Umbilical cord (tissue), 2 donors: ENCODE data around the gene ELMO1. TPM values are rescaled to one million over a fixed set of nuclear protein-coding genes. Genes with fewer than 3 reads are reported as not detected.

Source experiments
- DNase-seq: peaks from one replicate; pipeline ENCODE4 v3.0.0-alpha.2; 2015; ENCODE audit warnings: low spot score
- total RNA-seq: library from RNA; depleted of rRNA; stranded (reverse); fragments of >200 nt; gene quantifications from one replicate; pipeline ENCODE4 v1.2.3, GENCODE V29; 2014; ENCODE audit warnings: low replicate concordance; ENCODE audit not compliant: insufficient read depth

The ELMO1 gene
- total RNA-seq, 1 donor from 2014 or later, result 69.6 TPM

DNA sequence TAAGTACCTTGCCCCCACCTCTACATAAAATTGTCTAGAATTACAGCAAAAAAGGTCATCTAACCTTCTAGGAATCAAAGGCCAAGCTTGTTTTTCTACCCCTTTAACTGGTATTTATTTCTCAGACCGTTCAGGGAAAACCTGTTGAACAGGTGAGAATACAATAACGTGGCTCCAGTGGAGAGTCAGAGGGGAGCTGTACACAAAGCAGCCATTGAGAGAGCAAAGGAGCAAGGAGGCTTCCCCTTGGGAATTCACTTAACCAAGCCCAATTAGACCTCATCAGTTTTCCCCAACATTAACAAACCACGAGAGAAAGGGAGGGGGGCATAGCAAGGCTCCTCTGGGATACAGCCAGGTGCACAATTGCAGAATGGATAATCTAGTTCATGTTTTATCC lies 101.9 kb downstream of the ELMO1 start:
- no peak for DNase-seq

DNA sequence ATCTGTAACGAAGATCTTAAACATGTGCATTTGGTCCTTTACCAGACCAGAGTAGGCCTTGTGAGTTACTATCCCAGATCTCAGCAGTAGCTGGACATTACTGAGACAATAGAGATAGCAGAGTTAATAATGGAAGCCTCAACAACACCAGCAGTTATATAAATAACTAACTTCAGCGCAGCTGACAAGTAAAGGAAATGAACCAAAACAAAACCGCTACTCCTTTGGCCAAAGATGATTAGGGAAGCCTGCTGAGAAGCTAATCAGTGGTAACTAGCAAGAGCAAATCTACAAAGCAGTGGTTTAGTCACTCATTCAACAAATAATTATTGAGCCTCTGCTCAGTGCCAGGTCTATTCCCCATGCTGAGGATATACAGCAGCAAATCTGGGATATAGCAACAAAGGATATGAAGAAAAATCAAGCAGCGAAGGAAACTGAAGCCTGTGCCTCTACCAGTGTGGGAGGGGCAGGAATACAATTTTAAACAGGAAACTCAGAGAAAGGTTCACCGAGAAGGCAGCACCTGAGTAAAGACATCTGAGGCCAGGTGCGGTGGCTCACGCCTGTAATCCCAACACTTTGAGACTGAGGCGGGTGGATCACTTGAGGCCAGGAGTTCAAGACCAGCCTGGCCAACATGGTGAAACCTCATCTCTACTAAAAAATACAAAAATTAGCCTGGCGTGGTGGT lies 103.6 kb downstream of the ELMO1 start:
- DNase-seq, result no peak

- peak; percentile 21 for DNase-seq
These were observed 105.8 kb downstream of the ELMO1 start for GRCh38 chr7:37342688-37343471.

DNA sequence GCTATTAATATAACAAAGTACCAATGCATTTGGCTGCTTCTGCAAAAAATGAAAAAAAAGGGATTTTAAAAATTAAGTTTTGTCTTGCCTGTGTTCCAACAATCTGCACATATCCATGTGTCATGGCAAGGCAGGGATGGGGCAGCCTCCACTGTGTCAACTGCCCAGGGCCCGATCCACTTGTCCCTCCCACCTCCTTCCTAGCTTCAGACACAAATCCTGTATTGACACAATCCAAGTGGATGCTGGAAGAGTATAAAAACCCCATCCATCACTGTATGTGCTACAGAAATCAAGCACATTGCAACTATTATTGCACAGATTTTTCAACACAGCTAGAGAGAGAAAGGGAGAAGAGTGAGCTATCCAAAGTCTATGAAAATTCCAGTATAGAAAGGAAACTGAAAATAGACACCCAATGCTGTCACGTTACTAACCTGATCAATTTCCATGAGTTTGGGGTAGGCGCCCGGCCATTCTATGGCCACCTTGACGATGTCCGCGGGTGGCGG lies 106.4 kb downstream of the ELMO1 start:
- DNase-seq, result no peak

DNA sequence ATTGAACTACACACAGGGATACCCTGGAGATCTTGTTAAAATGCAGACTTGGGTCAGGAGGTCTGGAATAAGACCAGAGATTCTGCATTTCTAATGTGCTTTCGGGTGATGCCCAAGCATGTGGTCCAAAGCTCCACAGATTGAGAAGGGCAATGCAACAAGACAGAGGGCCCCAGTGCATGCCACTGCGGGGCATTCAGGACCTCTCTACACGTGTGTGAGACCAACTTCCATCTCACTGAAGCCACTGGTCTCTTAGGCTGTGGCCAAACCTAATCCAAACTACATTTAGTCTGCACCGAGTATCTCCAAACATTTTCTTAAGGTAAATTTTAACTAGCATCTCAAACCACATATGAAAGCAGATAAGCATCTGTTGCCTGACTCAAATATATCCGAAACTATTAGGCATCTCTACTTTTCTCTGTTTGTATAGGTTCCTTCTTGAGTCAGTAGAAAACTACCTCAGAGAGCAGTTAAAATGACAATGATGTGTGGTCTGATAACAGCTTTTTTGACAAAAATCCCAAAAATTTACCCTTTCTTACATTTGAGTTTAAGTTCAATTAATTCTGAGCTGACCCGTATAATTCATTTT lies 107.5 kb downstream of the ELMO1 start:
- no peak for DNase-seq

GRCh38 chr7:37338966-37339365 lies 109.7 kb downstream of the ELMO1 start:
- peak; percentile 82 for DNase-seq

- no peak for DNase-seq
These were observed 111.1 kb downstream of the ELMO1 start for GRCh38 chr7:37337522-37337921.

GRCh38 chr7:37336259-37336658 lies 112.4 kb downstream of the ELMO1 start:
- DNase-seq, result no peak

- DNase-seq, result no peak
These were observed 115.6 kb downstream of the ELMO1 start for GRCh38 chr7:37333075-37333474.

GRCh38 chr7:37332243-37333016 lies 116.2 kb downstream of the ELMO1 start:
- no peak for DNase-seq

GRCh38 chr7:37330775-37331174 lies 117.9 kb downstream of the ELMO1 start:
- DNase-seq, result no peak

- no peak for DNase-seq
These were observed 118.7 kb downstream of the ELMO1 start for GRCh38 chr7:37329940-37330339.

DNA sequence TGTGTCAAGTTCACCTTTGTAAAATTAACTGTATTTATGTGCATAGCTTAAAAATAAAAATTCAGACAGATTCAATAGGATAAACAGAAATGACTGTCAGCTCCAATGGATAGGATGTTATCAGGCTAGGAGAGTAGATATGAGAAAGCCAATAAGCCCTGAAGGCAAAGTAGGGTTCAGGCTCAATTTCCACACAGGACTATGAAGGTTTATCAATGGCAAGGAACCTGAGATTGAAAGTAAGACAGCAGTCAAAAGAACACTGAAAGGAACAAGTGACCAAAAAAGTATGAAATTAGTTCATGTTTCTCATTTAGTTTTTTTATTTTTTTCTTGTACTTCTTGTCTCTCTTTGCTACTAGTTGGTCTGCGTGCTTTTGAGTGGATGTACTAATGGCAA lies 121.4 kb downstream of the ELMO1 start:
- DNase-seq, result no peak

DNA sequence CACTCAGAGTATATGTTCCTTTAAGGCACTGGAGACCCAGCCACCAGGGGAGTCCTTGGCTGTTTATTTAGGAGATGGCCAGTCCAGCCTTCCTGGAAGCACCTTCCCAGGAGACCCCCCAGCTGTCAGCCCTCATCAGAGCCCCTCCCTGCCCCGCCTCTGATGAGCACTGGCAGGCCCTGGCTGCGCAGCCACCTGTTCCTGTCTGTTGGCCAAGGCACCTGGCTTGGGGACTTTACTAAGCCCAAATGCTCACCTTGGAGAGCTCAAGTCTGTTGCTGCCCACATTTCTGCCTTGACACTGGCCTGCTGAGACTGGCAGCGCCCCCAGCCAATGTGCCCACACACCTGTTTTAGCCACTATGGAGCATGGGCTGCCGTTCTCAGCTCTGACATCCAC lies 124.7 kb downstream of the ELMO1 start:
- DNase-seq, result no peak

GRCh38 chr7:37322831-37323230 lies 125.8 kb downstream of the ELMO1 start:
- DNase-seq, result no peak

GRCh38 chr7:37320848-37321468 lies 127.7 kb downstream of the ELMO1 start:
- DNase-seq, result no peak

DNA sequence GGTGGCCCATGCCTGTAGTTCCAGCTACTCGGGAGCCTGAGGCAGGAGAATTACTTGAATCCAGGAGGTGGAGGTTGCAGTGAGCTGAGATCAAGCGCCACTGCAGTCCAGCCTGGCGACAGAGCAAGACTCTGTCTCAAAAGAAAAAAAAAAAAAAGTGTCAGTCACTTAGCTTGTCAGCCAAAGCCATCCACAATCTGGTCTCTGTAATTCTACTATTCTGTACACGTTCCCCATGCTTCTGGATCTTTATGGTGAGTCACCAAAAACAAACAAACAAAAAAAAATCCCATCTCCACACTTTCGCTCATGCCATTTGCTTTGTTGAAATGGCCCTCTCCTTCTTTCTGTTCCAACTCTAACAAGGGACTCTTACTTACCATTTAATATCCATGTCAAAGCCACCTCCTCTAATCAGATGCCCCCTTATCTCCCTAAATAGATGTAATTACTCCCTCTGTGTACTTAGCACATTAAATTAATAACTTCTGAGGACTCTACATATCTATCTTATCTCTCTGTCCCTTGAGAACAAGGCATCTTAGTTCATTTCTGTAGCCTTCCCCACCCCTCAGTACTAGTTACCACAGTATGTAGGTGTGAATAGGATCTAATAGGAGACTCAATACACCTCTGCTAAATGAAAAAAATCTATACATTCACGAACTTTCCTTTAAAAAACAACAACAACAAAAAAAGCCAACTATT lies 128.4 kb downstream of the ELMO1 start:
- no peak for DNase-seq

DNA sequence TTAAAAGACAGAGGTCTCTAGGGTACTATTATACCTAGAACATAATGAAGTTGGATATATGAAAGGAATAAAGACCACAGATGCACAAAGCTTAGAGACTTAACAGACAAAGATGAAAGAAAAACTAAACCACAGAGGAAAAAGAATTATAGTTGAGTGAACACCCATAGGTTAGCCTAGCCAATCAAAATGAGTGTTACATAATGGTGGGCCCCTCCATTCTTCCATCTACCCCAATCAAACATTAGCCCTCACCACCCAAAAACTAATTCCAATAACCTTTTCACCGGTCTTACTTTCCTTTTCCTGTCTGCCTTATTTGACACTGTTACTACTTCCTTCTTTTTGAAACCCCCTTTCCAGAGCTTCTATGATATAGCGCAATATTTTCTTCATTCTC lies 130.1 kb downstream of the ELMO1 start:
- DNase-seq, result no peak

DNA sequence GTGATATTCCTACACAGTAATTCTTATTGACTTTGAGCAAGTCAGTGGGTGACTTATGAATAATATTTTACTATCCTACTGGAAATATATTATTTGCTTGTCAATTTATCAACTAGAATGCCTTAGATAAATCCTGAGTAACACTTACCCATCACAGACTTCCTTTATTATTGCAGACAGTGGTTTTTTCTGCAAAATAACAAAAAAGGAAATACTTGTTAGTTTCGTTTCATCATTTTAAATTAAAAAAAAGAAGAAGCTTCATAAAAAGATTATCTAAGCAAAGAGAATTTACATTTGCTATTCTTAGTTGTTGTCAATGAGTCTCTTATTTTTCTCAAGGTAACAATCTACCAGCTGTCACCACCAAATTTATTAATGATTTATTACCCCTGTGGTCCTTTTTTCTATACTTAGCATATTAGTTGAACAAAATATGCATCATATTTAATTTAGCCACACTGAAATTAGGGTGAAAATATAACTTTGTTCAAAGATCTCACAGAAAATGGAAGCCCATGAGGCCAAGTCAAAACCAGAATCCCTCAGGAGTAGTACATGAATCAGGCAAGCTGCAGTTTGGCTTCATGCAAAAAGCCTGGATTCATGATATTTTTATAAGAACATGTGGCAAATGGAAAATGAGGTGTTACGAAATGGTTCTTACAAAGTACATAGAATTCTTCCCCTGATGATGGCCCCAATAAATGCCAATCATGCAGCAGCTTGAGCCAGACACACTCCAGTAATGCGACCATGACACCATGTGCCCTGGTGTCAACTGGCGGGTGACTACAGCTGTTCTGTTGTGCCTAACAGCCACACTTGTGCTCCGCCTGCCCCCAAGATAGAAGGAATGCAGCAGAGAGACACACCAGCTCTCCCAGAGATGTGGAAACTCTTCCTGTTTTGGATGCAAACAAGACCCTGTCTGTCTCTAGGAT lies 132.6 kb downstream of the ELMO1 start:
- DNase-seq, result no peak

DNA sequence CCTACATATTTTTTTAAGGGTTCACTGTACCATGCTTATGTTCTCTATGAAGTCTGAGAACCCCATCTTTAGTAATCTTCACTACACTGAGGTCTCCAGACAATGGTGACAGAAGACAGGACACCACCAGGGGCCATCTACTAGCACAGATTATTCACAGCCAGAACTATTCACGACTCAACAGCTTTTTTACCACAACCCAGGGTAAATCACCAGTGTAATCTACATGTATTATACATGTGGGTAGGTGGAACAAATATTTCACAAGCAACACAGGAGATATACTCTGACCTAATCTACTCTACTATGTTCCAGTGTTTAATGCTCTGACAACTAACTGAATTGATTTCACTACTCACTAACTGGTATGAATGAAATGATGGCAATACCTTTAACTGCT lies 136.1 kb downstream of the ELMO1 start:
- DNase-seq, result no peak
